GM23338 (cell line): ENCODE results near the gene CD86. TPM values are rescaled to one million over a fixed set of nuclear protein-coding genes. Genes with fewer than 3 reads are reported as not detected.

Experiments
- ATAC-seq: fragments of 200-7000 bp; cut with Tn5 transposase; 3 replicates; pipeline ENCODE4 v1.9.1; 2020
- DNase-seq: peaks from one replicate; pipeline ENCODE4 v3.0.0-alpha.2; 2015; ENCODE audit warnings: low spot score
- H2AFZ ChIP-seq: fragments of 200-600 bp; sonication (generic); 2 replicates; pipeline ENCODE4 v1.8.0; 2016; ENCODE audit warnings: antibody characterized with exemption, mild to moderate bottlenecking, moderate library complexity
- H3F3A ChIP-seq: fragments of 200-600 bp; sonication (generic); replicated peaks from 2 replicates; pipeline ENCODE4 v1.8.0; 2017; ENCODE audit warnings: antibody characterized with exemption, mixed run types, low read depth
- H3K27ac ChIP-seq: fragments of 200-600 bp; sonication (generic); 2 replicates; pipeline ENCODE4 v1.6.1; 2016; ENCODE audit warnings: low read depth
- H3K27me3 ChIP-seq: fragments of 200-600 bp; sonication (generic); 2 replicates; pipeline ENCODE4 v1.8.0; 2016; ENCODE audit warnings: mild to moderate bottlenecking, mixed run types, moderate library complexity; ENCODE audit not compliant: insufficient read depth
- H3K36me3 ChIP-seq: fragments of 200-600 bp; sonication (generic); 2 replicates; pipeline ENCODE4 v1.8.0; 2016; ENCODE audit warnings: mild to moderate bottlenecking; ENCODE audit not compliant: insufficient read depth
- H3K4me1 ChIP-seq: fragments of 200-600 bp; sonication (generic); 2 replicates; pipeline ENCODE4 v1.8.0; 2016; ENCODE audit warnings: mild to moderate bottlenecking, moderate library complexity; ENCODE audit not compliant: insufficient read depth
- H3K4me2 ChIP-seq: fragments of 200-600 bp; sonication (generic); 2 replicates; pipeline ENCODE4 v1.7.1; 2017; ENCODE audit warnings: mixed run types
- H3K4me3 ChIP-seq: fragments of 200-600 bp; sonication (generic); 2 replicates; pipeline ENCODE4 v1.6.1; 2016; ENCODE audit warnings: mixed run types
- H3K79me2 ChIP-seq: fragments of 200-600 bp; sonication (generic); replicated peaks from 2 replicates; pipeline ENCODE4 v1.8.0; 2017; ENCODE audit warnings: mild to moderate bottlenecking; ENCODE audit not compliant: insufficient read depth
- H3K9me2 ChIP-seq: fragments of 200-600 bp; sonication (generic); 2 replicates; pipeline ENCODE4 v1.8.0; 2017; ENCODE audit not compliant: insufficient read depth
- H4K20me1 ChIP-seq: fragments of 200-600 bp; sonication (generic); replicated peaks from 2 replicates; pipeline ENCODE4 v1.8.0; 2017; ENCODE audit warnings: mild to moderate bottlenecking; ENCODE audit not compliant: insufficient read depth
- H3K27ac Mint-ChIP-seq: 2 replicates; pipeline ENCODE4 v1.8.0; 2020; ENCODE audit warnings: inconsistent platforms, mild to moderate bottlenecking, moderate library complexity, mixed read lengths
- H3K27me3 Mint-ChIP-seq: 3 replicates; pipeline ENCODE4 v1.8.0; 2022; ENCODE audit warnings: low read depth, mild to moderate bottlenecking, moderate library complexity, mixed read lengths, inconsistent platforms; ENCODE audit not compliant: insufficient read depth, poor library complexity
- H3K36me3 Mint-ChIP-seq: 3 replicates; pipeline ENCODE4 v1.8.0; 2021; ENCODE audit warnings: low read depth, mild to moderate bottlenecking, inconsistent platforms, moderate library complexity, mixed read lengths
- H3K4me1 Mint-ChIP-seq: 3 replicates; pipeline ENCODE4 v1.8.0; 2020; ENCODE audit warnings: mild to moderate bottlenecking, inconsistent platforms, mixed read lengths
- H3K4me3 Mint-ChIP-seq: 3 replicates; pipeline ENCODE4 v1.8.0; 2021; ENCODE audit warnings: moderate library complexity, mild to moderate bottlenecking, inconsistent platforms, mixed read lengths
- H3K9me3 Mint-ChIP-seq: 3 replicates; pipeline ENCODE4 v1.8.0; 2020; ENCODE audit warnings: moderate library complexity, mild to moderate bottlenecking, inconsistent platforms, mixed read lengths
- CREB1 ChIP-seq: fragments of 250-450 bp; sonication (Bioruptor Pico); IDR thresholded peaks from 2 replicates; pipeline ENCODE4 v1.5.0; 2020; ENCODE audit warnings: low read depth, mild to moderate bottlenecking, moderate library complexity
- ETS1 ChIP-seq: IDR thresholded peaks from 2 replicates; pipeline ENCODE4 v1.6.1; 2016; ENCODE audit warnings: antibody characterized with exemption
- EZH2 ChIP-seq: fragments of 200-600 bp; sonication (generic); IDR thresholded peaks from one replicate; pipeline ENCODE4 v1.8.0; 2017; ENCODE audit warnings: antibody characterized with exemption, mild to moderate bottlenecking, low read depth; ENCODE audit not compliant: unreplicated experiment
- EZH2phosphoT487 ChIP-seq: fragments of 200-600 bp; sonication (generic); IDR thresholded peaks from one replicate; pipeline ENCODE4 v1.8.1; 2018; ENCODE audit warnings: antibody characterized with exemption; ENCODE audit not compliant: unreplicated experiment
- JUNB ChIP-seq: IDR thresholded peaks from one replicate; pipeline ENCODE4 v1.6.1; 2016; ENCODE audit warnings: antibody characterized with exemption; ENCODE audit not compliant: unreplicated experiment
- NANOG ChIP-seq: IDR thresholded peaks from 2 replicates; pipeline ENCODE4 v1.6.1; 2016; ENCODE audit warnings: antibody characterized with exemption, borderline replicate concordance
- POLR2AphosphoS5 ChIP-seq: IDR thresholded peaks from 2 replicates; pipeline ENCODE4 v1.6.1; 2016; ENCODE audit warnings: antibody characterized with exemption, low read depth
- STAT1 ChIP-seq: IDR thresholded peaks from one replicate; pipeline ENCODE4 v1.6.1; 2016; ENCODE audit warnings: antibody characterized with exemption; ENCODE audit not compliant: unreplicated experiment
- ZNF114 ChIP-seq: fragments of 250-450 bp; sonication (Bioruptor Pico); IDR thresholded peaks from 2 replicates; pipeline ENCODE4 v1.5.0; 2020; ENCODE audit warnings: mild to moderate bottlenecking, moderate library complexity
- ZNF331 ChIP-seq: fragments of 250-450 bp; sonication (Bioruptor Pico); IDR thresholded peaks from 2 replicates; pipeline ENCODE4 v1.5.0; 2020; ENCODE audit warnings: low read depth, mild to moderate bottlenecking, moderate library complexity
- polyA plus RNA-seq: library from polyadenylated mRNA; unstranded; fragments of >200 nt; fragmentation: Nextera tagmentation; extraction: Ambion mirVana; gene quantifications from 2 replicates; pipeline ENCODE4 v1.2.1, GENCODE V29; 2016
- total RNA-seq: library from RNA; depleted of rRNA; stranded (reverse); fragments of >200 nt; shearing (Covaris generic); gene quantifications from 2 replicates; pipeline ENCODE4 v1.2.3, GENCODE V29; 2014
- TF ChIP-seq, protein P1 (sequence below): IDR thresholded peaks from one replicate; pipeline ENCODE4 v1.6.1; 2018; ENCODE audit warnings: antibody characterized with exemption; ENCODE audit not compliant: unreplicated experiment
- TF ChIP-seq, protein P2 (sequence below): fragments of 250-450 bp; sonication (Bioruptor Pico); IDR thresholded peaks from 2 replicates; pipeline ENCODE4 v1.5.0; 2020; ENCODE audit warnings: mild to moderate bottlenecking, moderate library complexity
- TF ChIP-seq, protein P3 (sequence below), 2 experiments: fragments of 200-600 bp in 1 of 2; sonication (generic) in 1 of 2; conservative IDR thresholded peaks; 2 replicates each; pipeline versions ENCODE4 v1.5.1 to v1.6.1; 2016 to 2017; ENCODE audit warnings: antibody characterized with exemption in 2 of 2, low read depth in 2 of 2, mild to moderate bottlenecking in 2 of 2, moderate library complexity in 1 of 2

The CD86 gene
- total and polyA plus RNA-seq, 2 experiments from 2014 or later, result 0.97 TPM; not detected in 1

DNA sequence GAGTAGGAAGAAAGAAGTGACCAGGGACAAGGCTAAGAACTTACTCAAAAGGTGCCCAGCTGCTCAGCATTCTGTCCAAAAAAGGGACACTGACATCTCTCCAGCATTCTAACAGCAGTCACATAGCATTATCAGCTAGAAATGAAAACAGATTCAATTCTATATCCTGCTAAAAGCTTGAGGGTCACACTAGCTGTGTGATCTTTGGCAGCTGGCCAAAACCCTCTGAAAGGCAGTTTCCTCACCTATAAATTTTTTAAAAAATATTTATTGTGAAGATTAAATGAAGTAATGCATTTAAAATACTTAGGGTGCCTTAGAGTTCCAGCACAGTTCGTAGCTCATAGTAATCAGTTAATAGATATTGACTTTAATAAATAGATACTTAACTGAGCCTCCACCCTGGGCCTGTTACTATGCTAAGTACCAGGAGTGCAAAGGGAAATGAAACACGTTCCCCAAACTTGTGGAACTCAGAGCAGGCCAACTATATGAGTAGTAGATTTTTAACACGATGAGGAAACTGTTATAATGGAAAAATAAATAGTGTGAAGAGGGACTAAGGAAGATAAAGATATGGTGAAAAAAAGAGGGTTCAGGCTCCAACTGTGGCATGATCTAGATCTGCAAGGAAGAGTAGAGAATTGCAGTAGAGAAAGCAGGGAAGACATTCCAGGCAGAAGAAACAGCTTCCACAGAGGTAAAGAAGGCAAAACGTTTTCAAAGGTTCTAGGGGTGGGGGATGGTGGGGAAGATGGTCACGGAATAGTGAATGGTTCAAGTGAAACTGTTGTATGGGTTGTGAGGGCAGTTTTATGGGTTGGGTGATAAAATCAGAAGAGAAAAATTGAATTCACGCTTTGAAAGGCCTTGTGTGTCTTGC lies 11.4 kb downstream of the CD86 start:
- ATAC-seq (no peak), DNase-seq (no peak)
- H3K9me2 ChIP-seq, result peaks cover 5% of the 10 kb centered on the region; the same call in 1 of the 2 replicates
- no peak overlapping the region for H3K4me3 ChIP-seq
- H3K79me2 ChIP-seq, result no peaks in the 10 kb centered on the region
- H3K4me1 Mint-ChIP-seq, result peaks cover 7% of the 10 kb centered on the region
- no peaks in the 10 kb centered on the region for H3K36me3 Mint-ChIP-seq
- H3K4me1 ChIP-seq, result peaks cover 12% of the 10 kb centered on the region
- H3K27me3 Mint-ChIP-seq, result no peaks in the 10 kb centered on the region
- H3K27ac Mint-ChIP-seq, result no peak overlapping the region
- H2AFZ ChIP-seq, result peak overlapping the region; percentile 73; the same call in 1 of the 2 replicates
- H4K20me1 ChIP-seq, result no peaks in the 10 kb centered on the region
- no peaks in the 10 kb centered on the region for H3K27me3 ChIP-seq
- H3K4me3 Mint-ChIP-seq, result no peak overlapping the region
- H3K4me2 ChIP-seq, result 0 out of 2 replicates have a peak overlapping the region, but pooled peaks have one; percentile 15
- H3K36me3 ChIP-seq, result no peaks in the 10 kb centered on the region
- H3K27ac ChIP-seq, result no peak overlapping the region
- no peaks in the 10 kb centered on the region for H3K9me3 Mint-ChIP-seq
- no peak for TF ChIP-seq NANOG
- TF ChIP-seq, protein P1, sequence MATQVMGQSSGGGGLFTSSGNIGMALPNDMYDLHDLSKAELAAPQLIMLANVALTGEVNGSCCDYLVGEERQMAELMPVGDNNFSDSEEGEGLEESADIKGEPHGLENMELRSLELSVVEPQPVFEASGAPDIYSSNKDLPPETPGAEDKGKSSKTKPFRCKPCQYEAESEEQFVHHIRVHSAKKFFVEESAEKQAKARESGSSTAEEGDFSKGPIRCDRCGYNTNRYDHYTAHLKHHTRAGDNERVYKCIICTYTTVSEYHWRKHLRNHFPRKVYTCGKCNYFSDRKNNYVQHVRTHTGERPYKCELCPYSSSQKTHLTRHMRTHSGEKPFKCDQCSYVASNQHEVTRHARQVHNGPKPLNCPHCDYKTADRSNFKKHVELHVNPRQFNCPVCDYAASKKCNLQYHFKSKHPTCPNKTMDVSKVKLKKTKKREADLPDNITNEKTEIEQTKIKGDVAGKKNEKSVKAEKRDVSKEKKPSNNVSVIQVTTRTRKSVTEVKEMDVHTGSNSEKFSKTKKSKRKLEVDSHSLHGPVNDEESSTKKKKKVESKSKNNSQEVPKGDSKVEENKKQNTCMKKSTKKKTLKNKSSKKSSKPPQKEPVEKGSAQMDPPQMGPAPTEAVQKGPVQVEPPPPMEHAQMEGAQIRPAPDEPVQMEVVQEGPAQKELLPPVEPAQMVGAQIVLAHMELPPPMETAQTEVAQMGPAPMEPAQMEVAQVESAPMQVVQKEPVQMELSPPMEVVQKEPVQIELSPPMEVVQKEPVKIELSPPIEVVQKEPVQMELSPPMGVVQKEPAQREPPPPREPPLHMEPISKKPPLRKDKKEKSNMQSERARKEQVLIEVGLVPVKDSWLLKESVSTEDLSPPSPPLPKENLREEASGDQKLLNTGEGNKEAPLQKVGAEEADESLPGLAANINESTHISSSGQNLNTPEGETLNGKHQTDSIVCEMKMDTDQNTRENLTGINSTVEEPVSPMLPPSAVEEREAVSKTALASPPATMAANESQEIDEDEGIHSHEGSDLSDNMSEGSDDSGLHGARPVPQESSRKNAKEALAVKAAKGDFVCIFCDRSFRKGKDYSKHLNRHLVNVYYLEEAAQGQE, result no peak
- no peak for TF ChIP-seq ZNF114 (CRISPR knock-in tag)
- no peak for TF ChIP-seq EZH2
- TF ChIP-seq JUNB, result no peak
- TF ChIP-seq, protein P2, sequence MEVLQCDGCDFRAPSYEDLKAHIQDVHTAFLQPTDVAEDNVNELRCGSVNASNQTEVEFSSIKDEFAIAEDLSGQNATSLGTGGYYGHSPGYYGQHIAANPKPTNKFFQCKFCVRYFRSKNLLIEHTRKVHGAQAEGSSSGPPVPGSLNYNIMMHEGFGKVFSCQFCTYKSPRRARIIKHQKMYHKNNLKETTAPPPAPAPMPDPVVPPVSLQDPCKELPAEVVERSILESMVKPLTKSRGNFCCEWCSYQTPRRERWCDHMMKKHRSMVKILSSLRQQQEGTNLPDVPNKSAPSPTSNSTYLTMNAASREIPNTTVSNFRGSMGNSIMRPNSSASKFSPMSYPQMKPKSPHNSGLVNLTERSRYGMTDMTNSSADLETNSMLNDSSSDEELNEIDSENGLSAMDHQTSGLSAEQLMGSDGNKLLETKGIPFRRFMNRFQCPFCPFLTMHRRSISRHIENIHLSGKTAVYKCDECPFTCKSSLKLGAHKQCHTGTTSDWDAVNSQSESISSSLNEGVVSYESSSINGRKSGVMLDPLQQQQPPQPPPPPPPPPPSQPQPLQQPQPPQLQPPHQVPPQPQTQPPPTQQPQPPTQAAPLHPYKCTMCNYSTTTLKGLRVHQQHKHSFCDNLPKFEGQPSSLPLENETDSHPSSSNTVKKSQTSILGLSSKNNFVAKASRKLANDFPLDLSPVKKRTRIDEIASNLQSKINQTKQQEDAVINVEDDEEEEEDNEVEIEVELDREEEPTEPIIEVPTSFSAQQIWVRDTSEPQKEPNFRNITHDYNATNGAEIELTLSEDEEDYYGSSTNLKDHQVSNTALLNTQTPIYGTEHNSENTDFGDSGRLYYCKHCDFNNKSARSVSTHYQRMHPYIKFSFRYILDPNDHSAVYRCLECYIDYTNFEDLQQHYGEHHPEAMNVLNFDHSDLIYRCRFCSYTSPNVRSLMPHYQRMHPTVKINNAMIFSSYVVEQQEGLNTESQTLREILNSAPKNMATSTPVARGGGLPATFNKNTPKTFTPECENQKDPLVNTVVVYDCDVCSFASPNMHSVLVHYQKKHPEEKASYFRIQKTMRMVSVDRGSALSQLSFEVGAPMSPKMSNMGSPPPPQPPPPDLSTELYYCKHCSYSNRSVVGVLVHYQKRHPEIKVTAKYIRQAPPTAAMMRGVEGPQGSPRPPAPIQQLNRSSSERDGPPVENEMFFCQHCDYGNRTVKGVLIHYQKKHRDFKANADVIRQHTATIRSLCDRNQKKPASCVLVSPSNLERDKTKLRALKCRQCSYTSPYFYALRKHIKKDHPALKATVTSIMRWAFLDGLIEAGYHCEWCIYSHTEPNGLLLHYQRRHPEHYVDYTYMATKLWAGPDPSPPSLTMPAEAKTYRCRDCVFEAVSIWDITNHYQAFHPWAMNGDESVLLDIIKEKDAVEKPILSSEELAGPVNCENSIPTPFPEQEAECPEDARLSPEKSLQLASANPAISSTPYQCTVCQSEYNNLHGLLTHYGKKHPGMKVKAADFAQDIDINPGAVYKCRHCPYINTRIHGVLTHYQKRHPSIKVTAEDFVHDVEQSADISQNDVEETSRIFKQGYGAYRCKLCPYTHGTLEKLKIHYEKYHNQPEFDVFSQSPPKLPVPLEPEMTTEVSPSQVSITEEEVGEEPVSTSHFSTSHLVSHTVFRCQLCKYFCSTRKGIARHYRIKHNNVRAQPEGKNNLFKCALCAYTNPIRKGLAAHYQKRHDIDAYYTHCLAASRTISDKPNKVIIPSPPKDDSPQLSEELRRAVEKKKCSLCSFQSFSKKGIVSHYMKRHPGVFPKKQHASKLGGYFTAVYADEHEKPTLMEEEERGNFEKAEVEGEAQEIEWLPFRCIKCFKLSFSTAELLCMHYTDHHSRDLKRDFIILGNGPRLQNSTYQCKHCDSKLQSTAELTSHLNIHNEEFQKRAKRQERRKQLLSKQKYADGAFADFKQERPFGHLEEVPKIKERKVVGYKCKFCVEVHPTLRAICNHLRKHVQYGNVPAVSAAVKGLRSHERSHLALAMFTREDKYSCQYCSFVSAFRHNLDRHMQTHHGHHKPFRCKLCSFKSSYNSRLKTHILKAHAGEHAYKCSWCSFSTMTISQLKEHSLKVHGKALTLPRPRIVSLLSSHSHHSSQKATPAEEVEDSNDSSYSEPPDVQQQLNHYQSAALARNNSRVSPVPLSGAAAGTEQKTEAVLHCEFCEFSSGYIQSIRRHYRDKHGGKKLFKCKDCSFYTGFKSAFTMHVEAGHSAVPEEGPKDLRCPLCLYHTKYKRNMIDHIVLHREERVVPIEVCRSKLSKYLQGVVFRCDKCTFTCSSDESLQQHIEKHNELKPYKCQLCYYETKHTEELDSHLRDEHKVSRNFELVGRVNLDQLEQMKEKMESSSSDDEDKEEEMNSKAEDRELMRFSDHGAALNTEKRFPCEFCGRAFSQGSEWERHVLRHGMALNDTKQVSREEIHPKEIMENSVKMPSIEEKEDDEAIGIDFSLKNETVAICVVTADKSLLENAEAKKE, result no peak
- TF ChIP-seq, protein P3, sequence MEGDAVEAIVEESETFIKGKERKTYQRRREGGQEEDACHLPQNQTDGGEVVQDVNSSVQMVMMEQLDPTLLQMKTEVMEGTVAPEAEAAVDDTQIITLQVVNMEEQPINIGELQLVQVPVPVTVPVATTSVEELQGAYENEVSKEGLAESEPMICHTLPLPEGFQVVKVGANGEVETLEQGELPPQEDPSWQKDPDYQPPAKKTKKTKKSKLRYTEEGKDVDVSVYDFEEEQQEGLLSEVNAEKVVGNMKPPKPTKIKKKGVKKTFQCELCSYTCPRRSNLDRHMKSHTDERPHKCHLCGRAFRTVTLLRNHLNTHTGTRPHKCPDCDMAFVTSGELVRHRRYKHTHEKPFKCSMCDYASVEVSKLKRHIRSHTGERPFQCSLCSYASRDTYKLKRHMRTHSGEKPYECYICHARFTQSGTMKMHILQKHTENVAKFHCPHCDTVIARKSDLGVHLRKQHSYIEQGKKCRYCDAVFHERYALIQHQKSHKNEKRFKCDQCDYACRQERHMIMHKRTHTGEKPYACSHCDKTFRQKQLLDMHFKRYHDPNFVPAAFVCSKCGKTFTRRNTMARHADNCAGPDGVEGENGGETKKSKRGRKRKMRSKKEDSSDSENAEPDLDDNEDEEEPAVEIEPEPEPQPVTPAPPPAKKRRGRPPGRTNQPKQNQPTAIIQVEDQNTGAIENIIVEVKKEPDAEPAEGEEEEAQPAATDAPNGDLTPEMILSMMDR (conservative IDR thresholded peaks at IDR 0.05; ENCODE audit: low read depth in 2 of 2), result no peak
- no peak for TF ChIP-seq ETS1
- no peak for TF ChIP-seq EZH2phosphoT487
- no peak for TF ChIP-seq STAT1
- no peak for TF ChIP-seq ZNF331 (CRISPR knock-in tag)
- no peak for TF ChIP-seq CREB1
- TF ChIP-seq POLR2AphosphoS5, result no peak
- H3F3A ChIP-seq, result no peaks in the 10 kb centered on the region
